Measurements from ENCODE around the gene STON2.
"Not testable (repeated sequence)": the region's sequence is repeated elsewhere in the genome, so short reads cannot be mapped to it uniquely, and the experiment has no call there.

Gene STON2

GRCh38 chr14:81247271-81247766, 152.8 kb downstream of the STON2 start:
- no peaks in the 10 kb centered on the region for H3K27me3 ChIP-seq
- no peaks in the 10 kb centered on the region for H3K36me3 ChIP-seq
- TF ChIP-seq CTCF (IDR thresholded peaks at IDR 0.05; ENCODE audit: low read depth, low read length): no peak
- H3K4me1 ChIP-seq: no peaks in the 10 kb centered on the region
- no peak overlapping the region for H3K4me3 ChIP-seq (ENCODE audit: low read depth, low read length)
- H3K9me3 ChIP-seq: no peaks in the 10 kb centered on the region
- DNase-seq: no peak

GRCh38 chr14:81246461-81247270, 153.5 kb downstream of the STON2 start:
- no peaks in the 10 kb centered on the region for H3K9me3 ChIP-seq
- TF ChIP-seq CTCF (IDR thresholded peaks at IDR 0.05; ENCODE audit: low read depth, low read length): no peak
- no peaks in the 10 kb centered on the region for H3K27me3 ChIP-seq
- H3K4me3 ChIP-seq (ENCODE audit: low read depth, low read length): no peak overlapping the region
- H3K36me3 ChIP-seq: no peaks in the 10 kb centered on the region
- no peak for DNase-seq
- no peaks in the 10 kb centered on the region for H3K4me1 ChIP-seq

GRCh38 chr14:81245771-81246170, 154.4 kb downstream of the STON2 start:
- DNase-seq: no peak
- TF ChIP-seq CTCF (IDR thresholded peaks at IDR 0.05; ENCODE audit: low read depth, low read length): no peak
- H3K27me3 ChIP-seq: no peaks in the 10 kb centered on the region
- no peak overlapping the region for H3K4me3 ChIP-seq (ENCODE audit: low read depth, low read length)
- H3K9me3 ChIP-seq: no peaks in the 10 kb centered on the region
- H3K36me3 ChIP-seq: no peaks in the 10 kb centered on the region
- H3K4me1 ChIP-seq: no peaks in the 10 kb centered on the region

- DNase-seq; H3K36me3 ChIP-seq; H3K4me3 ChIP-seq (ENCODE audit: low read depth, low read length); H3K27me3 ChIP-seq; H3K9me3 ChIP-seq; H3K4me1 ChIP-seq: not testable (repeated sequence)
Observed at GRCh38 chr14:81244431-81244830, 155.7 kb downstream of the STON2 start.

GRCh38 chr14:81243499-81243898, 156.6 kb downstream of the STON2 start:
- no peaks in the 10 kb centered on the region for H3K36me3 ChIP-seq
- no peaks in the 10 kb centered on the region for H3K9me3 ChIP-seq
- no peak for DNase-seq
- H3K4me3 ChIP-seq (ENCODE audit: low read depth, low read length): no peak overlapping the region
- TF ChIP-seq CTCF (IDR thresholded peaks at IDR 0.05; ENCODE audit: low read depth, low read length): no peak
- 0 out of 2 replicates have a peak, but pooled peaks cover 2% of the 10 kb centered on the region for H3K27me3 ChIP-seq
- H3K4me1 ChIP-seq: no peaks in the 10 kb centered on the region

- not testable (repeated sequence) for H3K4me3 ChIP-seq (ENCODE audit: low read depth, low read length); H3K36me3 ChIP-seq; H3K4me1 ChIP-seq; DNase-seq; H3K9me3 ChIP-seq; H3K27me3 ChIP-seq
Observed at GRCh38 chr14:81236849-81237248, 163.3 kb downstream of the STON2 start.

- no peak for DNase-seq
- TF ChIP-seq CTCF (IDR thresholded peaks at IDR 0.05; ENCODE audit: low read depth, low read length): no peak
- H3K36me3 ChIP-seq: no peaks in the 10 kb centered on the region
- no peak overlapping the region for H3K4me3 ChIP-seq (ENCODE audit: low read depth, low read length)
- no peaks in the 10 kb centered on the region for H3K9me3 ChIP-seq
- H3K27me3 ChIP-seq: 0 out of 2 replicates have a peak, but pooled peaks cover 2% of the 10 kb centered on the region
- peaks cover 8% of the 10 kb centered on the region for H3K4me1 ChIP-seq
Observed at GRCh38 chr14:81236138-81236537, 164.0 kb downstream of the STON2 start.

Measured in BE2C (cell line).